ENCODE data around the gene CDC34.

DNA sequence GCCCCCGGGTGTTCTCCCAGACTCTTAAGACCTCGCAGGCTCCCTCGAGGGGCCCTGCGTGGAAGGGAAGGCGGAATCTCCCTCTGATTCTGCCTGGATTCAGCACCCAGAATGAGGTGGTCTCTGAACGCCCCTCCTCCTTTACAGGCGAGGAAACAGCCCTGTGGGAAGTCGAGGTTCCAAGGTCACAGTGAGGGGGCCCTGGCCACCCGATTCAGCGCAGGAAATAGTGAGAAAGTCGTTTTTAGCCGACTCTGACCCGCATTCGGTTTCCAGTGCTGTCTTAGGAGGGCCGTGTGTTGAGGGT, 41.9 kb downstream of the CDC34 start:
- TF ChIP-seq, protein P1, sequence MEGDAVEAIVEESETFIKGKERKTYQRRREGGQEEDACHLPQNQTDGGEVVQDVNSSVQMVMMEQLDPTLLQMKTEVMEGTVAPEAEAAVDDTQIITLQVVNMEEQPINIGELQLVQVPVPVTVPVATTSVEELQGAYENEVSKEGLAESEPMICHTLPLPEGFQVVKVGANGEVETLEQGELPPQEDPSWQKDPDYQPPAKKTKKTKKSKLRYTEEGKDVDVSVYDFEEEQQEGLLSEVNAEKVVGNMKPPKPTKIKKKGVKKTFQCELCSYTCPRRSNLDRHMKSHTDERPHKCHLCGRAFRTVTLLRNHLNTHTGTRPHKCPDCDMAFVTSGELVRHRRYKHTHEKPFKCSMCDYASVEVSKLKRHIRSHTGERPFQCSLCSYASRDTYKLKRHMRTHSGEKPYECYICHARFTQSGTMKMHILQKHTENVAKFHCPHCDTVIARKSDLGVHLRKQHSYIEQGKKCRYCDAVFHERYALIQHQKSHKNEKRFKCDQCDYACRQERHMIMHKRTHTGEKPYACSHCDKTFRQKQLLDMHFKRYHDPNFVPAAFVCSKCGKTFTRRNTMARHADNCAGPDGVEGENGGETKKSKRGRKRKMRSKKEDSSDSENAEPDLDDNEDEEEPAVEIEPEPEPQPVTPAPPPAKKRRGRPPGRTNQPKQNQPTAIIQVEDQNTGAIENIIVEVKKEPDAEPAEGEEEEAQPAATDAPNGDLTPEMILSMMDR (conservative IDR thresholded peaks at IDR 0.05; ENCODE audit: low read depth, low read length), result no peak
- no peak for TF ChIP-seq EZH2 (IDR thresholded peaks at IDR 0.05; ENCODE audit: borderline replicate concordance, low read depth, low read length, poor library complexity, severe bottlenecking)

Data from A673 (cell line).